ENCODE measurements around the gene FGR.
"Not testable (repeated sequence)": the region's sequence is repeated elsewhere in the genome, so short reads cannot be mapped to it uniquely, and the experiment has no call there.

Gene FGR

DNA sequence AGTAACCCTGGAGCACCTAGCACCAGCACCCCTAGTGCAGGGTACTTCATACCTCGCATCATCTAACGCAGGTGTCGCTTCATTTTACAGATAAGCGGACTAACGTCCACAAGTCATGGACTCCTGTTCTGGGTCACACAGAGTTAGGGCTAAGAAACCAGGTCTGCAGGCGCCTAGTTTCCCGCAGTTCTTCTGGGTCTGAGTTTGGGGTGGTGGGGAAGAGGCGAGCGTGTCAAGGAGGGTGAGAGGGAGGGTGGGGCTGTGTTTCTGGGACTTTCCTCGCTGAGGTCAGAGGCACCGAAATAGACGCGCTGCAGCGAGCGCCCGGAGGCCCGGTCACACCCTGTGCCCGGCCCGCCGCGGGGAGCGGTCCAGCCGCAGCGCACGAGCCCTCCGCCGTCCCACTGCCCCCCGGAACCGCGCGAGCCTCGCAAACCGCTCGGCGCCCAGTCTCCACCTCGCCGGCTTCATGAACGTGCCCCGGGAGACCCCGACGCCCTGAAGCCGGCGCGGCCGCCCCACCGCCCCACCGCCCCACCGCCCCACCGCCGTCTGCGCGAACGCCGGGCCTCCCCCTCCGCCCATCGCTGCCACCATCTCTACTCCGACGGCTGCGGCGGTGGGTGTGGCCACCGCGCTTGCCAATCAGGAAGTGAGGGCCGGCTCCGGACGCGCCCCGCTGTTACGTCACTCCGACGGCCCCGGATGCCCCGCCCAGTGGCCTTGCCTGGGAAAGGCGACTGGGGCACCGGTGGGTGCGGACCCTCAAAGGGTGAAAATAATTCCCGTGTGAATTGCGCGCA, 24.7 kb upstream of the FGR start:
- peak; percentile 68 to 82 for DNase-seq

- no peak for DNase-seq
Observed at GRCh38 chr1:27658951-27659496, 24.0 kb upstream of the FGR start.

- peak in 1 of 2 experiments; percentile 9 for DNase-seq
Observed at GRCh38 chr1:27656157-27656893, 21.3 kb upstream of the FGR start.

DNA sequence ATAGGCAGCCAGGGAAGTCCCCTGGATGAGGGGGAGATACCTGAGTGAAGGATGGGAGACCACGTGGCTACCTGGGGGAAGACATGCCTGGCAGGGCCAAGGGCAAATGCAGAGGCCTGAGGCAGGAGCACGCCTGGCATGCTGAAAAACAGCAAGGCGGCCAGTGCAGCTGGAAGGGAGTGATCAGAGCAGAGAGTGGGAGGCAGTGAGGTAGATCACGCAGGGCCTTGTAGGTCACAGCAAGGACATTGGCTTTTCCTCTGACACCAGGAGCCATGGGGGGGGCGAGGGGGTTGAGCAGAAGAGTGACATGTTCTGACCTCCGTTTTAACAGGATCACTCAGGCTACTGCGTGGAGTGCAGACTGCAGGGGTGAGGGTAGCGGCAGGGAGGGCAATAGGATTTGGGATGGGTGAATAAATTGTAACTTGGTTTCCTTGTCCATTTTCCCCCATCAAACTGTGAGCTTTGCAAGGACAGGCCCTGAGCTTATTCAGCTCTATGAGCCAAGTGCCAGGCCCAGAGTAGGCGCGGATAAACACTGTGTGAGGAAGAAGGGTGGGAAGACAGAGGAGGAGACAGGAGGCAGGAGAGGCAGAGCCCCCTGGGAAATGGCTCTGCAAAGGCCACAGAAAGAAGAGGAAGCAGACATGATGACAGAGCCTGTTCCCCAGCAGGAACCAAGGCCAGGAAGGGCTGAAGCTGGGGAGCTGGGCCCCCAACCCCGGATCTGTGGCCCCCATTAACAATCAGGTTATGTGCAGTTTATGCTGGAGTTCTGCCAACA, 20.4 kb upstream of the FGR start:
- no peak for DNase-seq

DNA sequence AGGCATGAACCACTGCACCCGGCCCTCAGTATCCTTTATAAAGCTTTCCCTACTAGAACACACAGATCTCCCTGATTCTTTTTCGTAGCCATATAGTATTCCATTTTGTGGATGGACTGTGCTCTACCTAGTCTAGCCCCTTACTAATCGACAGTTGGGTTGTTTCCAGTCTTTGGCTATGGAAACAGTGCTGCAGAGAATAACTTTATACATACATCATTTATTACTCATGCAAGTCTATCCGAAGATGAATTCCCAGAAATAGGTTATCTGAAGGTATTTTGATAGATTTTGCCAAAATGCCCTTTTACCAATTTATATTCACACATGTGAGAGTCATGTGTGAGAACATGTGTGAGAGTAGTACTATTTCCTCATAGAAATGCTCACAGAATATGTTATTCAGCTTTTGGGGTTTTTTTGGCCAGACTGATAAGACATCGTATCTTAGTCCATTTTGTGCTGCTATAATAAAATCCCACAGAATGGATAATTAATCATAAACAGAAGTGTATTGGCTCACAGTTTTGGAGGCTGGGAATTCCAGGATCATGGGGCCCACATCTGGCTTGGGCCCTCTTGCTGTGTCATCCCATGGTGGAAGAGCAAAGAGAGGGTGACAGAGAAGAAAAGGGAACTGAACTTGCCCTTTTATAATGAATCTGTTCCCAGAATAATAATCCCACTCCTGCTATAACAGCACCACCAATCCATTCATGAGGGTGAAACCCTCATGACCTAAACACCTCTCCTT, 17.3 kb upstream of the FGR start:
- DNase-seq, result no peak

DNA sequence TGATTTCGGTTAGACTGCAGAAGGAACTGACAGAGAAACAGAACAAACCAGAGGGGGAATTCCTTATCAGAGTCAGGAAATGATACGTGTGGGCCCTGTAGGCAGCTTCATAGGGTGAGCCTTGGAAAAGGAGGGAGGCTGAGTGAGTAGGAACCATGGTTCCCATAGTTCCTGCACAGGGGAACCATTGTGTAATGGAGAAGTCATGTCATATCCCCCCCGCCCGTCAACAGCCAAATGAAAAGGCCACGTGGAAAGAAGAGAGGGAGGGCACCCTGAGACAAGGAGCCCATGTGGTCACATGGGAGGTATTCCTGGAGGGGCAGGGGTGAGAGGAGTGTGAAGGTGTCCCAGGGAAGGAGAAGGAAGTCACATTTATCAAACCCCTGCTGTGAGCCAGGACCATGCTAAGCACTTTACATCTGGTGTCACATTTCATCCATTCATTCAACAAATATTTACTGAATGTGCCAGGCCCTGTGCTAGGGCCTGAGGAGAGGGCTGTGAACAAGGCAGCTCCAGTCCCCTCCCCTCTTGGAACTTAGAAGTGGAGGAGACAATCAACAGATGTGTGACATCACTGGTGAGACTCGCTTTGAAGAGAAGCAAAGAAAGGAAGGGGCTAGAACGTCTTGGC, 15.7 kb upstream of the FGR start:
- DNase-seq, result peak; percentile 20 to 25

- no peak for DNase-seq
Observed at GRCh38 chr1:27650171-27650538, 15.2 kb upstream of the FGR start.

DNA sequence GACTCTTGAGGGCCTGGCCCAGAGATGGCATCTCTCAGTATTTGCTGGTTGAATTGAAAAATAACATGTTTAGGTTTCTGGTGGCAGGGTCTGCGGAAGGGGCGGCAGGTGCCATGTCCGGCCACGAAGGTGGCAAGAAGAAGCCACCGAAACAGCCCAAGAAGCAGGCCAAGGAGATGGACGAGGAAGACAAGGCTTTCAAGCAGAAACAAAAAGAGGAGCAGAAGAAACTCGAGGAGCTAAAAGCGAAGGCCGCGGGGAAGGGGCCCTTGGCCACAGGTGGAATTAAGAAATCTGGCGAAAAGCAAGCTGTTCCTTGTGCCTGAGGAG, 14.3 kb upstream of the FGR start:
- no peak for DNase-seq

DNA sequence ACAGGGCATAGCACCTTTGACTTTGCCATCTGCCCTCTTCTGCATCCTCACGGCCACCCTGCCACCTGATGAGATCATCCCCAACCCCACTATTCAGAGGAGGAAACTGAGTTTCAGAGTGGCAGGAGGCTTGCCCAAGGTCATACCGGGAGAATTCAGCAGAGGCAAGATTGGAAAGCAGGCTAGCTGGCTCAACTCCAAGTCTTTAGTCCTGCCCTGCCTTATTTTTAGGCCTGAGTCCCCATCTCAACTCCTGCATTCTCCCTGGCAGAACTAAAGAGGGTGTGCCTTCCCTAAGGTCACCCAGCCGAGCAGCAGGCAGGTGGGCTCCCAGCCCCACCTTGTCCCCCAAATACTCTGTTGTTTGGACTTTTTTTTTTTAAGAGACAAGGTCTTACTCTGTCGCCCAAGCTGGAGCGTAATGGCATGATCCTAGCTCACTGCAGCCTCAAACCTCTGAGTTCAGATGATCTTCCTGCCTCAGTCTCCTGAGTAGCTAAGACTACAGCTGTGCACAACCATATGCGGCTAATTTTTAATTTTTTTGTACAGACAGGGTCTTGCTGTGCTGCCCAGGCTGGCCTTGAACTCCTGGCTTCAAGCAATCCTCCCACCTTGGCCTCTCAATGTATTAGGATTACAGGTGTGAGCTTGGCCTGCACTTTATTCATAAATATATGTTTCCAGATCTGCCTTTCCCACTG, 13.8 kb upstream of the FGR start:
- DNase-seq, result no peak

- no peak for DNase-seq
Observed at GRCh38 chr1:27647328-27647727, 12.3 kb upstream of the FGR start.

DNA sequence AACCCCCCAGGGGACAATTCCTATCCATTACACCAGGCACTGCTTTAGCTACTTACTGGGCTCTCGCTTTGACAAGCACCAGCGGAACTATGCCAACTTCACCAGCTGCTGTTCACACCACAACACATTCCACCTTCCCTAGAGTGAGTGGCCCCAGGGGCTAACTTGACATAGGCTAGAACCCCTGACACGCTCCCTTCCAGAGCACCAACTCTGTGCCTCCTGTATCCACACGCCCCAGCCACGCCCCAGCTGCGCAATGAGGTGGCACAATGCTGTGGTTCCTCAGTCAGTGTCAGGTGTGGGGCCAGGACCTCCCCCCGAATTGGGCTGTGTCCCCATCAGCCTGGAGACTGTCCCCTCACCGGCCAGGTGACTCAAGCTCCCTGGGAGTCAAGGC, 11.7 kb upstream of the FGR start:
- no peak for DNase-seq

GRCh38 chr1:27645071-27645415, 10.1 kb upstream of the FGR start:
- no peak for DNase-seq

GRCh38 chr1:27644369-27645070, 9.5 kb upstream of the FGR start:
- DNase-seq, result no peak

GRCh38 chr1:27643600-27644368, 8.8 kb upstream of the FGR start:
- peak; percentile 28 to 53 for DNase-seq

- not testable (repeated sequence) for DNase-seq
Observed at GRCh38 chr1:27640514-27640913, 5.5 kb upstream of the FGR start.

DNA sequence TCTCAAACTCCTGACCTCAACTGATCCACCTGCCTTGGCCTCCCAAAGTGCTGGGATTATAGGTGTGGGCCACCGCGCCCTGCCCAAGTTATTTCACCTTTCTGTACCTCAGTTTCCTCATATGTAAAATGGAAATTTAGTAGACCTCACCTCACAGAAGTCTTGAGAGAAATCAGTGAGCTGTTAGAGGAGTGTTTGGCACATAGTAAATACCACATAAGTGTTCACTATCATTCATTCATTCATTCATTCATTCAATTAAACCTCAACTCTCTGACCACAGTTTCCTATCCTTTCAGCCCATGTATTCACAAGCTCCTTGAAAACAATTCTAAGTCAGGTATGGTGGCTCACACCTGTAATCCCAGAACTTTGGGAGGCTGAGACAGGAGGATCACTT, 3.8 kb upstream of the FGR start:
- DNase-seq, result no peak

GRCh38 chr1:27638047-27638734, 3.2 kb upstream of the FGR start:
- no peak for DNase-seq

GRCh38 chr1:27635396-27636142, 584 bp upstream of the FGR start:
- DNase-seq, result no peak

Measured in SHP77 (cell line).